Renal cortex interstitium (tissue), 11 donors: ENCODE data around the gene SLC2A9. TPM values are rescaled to one million over a fixed set of nuclear protein-coding genes. Genes with fewer than 3 reads are reported as not detected.
"Not testable (repeated sequence)": the region's sequence is repeated elsewhere in the genome, so short reads cannot be mapped to it uniquely, and the experiment has no call there.

Source experiments
- DNase-seq, 11 donors: peaks; one replicate each; pipeline ENCODE4 v3.0.0-alpha.2; 2013; ENCODE audit warnings: low read depth in 9 of 11, low spot score in 4 of 11; ENCODE audit errors: extremely low read depth in 1 of 11
- polyA plus RNA-seq, 3 donors: library from polyadenylated mRNA; unstranded; fragments of 120-200 nt; gene quantifications; one replicate each; pipeline ENCODE4 v1.2.1, GENCODE V29; 2013; ENCODE audit not compliant: insufficient read length in 3 of 3

Gene SLC2A9
- polyA plus RNA-seq, 3 donors, result 10.0 to 11.1 (median 10.8) TPM

DNA sequence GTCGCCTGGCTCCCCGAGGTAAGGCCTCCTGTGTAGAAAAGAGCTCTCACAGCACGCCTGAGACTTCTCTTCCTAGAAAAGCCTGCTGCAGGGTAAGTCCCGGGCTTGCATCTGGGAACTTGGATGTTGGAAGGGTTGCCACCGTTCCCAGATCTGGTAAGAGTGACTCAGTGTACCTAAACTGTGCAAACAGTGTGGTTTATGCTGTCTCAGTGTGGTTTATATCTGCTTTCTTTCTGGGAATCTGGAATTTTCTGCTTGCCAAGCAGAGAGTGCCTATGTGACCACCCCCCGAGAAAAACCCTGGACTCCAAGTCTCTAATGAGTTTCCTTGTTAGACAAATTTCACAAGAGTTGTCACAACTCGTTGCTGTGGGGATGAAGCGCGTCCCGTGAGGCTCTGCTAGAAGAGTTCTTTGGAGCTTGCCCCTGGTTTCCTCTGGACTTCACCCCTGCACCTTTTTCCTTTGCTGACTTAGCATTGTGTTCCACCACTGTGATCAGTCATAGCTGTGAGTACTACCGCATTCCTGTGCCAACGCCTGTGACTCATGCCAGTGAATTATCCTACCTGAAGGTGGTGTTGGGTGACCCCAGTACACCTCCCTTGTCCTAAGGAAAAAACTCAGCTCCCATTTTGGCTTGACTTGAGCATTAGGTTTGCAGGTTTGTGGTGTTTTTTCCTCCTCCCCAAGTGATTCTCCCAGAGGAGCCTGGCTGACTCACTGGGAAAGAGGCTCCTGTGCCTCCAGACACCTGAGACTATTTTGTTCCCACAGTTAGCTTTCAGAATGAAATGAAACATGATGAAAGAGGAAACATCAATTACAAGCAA is 14.5 kb downstream of the SLC2A9 start:
- peak in 2 of 11 donors; percentile 36 to 68 for DNase-seq

DNA sequence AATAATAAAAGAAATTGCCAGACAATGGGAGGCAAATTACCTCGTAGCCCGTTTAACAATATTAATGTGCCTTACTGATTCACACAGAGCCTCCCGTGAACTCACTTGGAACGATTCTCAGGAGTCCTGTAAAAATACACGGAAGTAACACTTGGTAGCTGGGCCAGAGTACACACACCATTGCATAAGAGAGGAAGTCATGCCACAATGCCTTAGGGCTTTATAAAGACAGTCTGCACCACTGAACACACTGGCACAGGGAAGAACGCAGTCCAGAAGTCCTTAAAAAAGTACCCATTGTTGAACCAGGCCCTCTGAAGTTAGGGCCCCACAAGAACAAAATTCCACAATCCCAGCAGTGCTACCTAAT is 15.1 kb downstream of the SLC2A9 start:
- peak in 5 of 11 donors; percentile 23 to 58 (median 30) for DNase-seq

DNA sequence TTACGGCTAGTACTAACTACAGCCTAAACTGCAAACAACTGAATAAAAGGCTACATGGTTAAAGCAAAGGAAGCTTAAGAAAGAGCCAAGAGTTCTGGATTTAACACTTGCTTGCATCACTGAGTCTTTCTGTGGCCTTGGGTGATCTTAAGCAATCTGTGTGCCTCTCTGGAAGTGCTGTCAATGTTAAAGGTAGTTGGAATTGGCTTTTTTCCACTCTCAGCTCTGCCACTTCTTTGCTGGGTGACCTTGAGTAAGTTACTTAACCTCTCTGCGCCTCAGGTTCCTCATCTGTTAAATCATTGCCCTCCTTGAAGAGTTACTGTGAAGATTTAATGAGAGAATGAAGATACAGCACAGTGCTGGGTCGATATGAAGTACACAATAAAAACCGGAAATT is 15.7 kb downstream of the SLC2A9 start:
- DNase-seq, result no peak

DNA sequence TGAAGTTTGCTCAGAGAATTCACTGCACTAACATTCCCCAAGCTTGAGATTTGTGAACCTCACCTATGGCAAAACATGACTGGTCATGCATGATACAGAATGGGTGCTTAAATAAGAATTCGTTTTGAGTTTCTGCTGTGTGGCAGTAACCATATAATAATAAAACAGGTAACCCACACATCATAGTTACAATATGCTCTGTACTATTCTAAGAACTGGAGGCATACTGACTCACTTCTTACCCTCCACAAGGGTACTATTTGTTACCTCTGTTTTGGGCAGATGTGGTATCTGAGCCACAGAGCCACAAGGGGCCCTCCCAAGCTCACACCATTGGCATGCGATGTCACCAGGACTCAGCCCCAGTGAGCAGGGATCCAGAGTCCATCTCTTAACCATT is 17.6 kb downstream of the SLC2A9 start:
- DNase-seq, result no peak

DNA sequence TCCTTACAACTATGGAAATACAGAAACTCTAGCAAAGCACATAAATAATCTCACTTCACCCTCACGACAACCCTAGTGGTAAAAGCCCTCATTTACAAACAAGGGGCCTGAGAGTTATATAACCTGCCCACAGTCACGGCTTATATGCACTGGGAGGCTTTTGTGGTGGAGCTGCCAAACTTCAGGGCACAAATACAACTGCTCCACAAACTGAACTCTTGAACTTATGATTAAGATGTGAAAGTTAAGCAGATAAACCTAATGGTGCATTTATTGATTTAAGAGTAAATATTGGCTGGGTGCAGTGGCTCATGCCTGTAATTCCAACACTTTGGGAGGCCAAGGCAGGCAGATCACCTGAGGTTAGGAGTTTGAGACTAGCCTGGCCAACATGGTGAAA is 19.0 kb downstream of the SLC2A9 start:
- no peak for DNase-seq

DNA sequence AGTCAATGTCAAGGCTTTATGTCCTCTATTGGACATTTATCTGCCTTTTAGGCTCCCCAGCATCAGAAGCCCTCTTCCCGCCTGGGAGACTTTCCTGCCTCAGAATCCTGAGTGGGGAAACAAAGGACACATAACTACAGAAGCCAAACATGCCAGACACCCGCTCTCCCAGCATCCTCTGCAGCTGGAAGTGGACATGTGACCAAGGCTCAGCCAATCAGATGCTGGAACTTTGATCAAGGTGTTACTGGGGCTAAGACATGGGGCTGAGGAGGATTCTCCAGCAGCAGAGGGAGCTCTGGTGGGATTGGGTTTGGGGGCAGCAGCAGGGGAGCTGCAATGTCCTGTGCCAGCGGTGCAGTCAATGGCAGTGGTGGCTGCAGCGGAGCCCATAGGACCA is 19.5 kb downstream of the SLC2A9 start:
- no peak for DNase-seq

DNA sequence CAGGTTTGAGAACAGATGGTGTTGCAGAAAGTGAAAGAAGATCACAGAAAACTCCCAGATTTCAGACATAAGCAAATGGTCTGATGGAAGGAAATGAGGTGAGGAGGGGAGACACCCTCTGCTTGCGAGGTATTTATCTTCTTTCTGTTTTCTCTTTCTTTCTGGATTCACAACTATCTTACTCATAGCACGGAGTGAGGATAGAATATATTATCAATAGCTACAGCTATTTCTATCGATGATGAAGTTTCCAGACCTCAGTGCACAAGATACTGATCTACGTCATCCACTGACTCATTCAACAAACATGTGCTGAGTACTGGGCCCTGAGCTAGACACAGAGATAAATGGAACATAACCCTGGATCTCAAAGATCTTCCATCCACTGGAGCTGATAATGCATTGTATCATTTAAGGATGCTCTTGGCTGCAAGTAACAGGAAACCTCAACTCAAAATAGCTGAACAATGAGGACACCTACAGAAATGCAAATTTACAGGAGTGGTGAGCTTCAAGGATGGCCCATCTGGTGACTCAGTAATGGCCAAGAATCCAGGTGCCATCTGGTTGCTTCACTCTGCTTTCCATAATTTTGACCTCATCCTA is 21.2 kb downstream of the SLC2A9 start:
- no peak for DNase-seq

DNA sequence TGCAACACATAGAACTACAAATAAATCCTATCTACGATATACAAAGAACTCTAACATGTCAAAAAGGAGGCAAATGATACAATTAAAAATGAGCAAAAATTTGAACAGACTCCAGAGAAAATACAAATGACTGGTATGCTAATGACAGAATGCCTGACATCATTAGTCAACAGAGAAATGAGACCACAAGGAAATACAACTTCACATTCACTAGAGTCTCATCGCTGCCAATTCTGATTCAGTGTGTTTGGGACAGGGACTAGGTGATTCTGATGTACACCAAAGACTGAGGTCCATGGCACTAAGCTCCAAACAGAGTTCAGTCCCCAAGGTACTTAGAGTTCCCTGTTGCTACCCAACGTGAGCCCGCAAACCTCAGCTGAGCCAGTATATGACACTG is 23.4 kb downstream of the SLC2A9 start:
- DNase-seq, result no peak

DNA sequence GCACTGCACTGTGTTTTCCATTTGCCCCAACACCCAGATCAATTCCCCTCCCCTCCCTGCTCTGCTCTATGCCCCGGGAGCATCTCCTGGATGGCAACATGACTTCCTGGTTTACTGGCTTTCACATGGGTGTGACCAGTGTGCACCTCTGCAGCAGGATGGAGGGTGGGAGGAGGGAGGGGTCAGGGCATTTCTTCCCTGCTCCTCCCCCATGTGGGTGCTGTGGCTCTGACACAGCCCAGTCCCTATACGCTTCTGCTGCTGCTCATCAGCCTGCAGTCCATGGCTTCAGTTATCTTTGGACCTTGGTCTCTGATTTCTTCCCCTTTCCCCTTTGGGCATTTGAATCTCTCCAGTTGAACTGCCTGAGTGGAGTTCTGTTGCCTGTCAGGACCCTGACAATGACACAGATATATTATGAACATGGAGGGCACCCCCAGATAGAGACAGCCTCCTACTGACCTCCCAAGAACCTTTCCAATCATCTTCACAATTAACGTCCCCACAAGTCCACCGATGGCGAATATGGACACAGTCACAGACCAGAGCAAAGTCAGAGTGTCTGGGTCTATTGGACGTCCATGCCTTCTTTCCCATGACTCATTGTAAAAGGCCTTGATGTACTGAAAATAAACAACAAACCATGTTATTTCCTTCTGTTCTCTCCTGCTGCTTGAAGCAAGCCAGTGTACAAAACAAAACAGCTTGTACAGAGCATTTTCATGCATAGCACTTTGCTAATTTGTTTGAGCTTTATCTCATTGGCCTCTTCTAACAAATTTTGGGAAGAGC is 24.8 kb downstream of the SLC2A9 start:
- DNase-seq, result no peak

DNA sequence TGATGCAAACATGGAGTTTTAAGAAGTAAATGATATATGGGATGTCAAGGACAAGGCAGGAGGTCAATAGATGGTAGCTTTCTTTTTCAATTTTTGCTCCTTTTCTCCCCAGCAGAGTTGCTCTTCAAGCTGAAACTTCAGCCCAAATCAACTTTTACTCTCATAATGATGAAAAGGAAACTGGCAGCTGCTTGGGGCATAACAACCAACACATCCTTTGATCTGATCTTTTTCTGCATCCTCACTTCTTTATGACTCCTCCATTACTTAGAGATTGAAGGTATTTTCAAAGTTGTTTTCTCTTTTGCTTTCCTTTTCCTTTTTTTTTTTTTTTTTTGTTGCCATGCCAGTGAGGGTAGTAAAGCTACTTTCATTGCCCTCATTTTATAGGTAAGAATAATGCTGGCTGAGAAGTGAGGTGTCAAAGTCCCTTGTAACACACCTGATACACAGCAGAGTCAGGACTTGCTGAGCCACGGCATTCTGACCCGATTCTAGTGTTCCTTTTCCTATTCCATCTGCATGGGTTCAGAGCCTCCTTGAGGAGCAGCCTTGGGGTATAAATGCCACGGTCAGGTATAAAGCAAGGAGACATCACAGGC is 26.9 kb downstream of the SLC2A9 start:
- DNase-seq, result no peak

DNA sequence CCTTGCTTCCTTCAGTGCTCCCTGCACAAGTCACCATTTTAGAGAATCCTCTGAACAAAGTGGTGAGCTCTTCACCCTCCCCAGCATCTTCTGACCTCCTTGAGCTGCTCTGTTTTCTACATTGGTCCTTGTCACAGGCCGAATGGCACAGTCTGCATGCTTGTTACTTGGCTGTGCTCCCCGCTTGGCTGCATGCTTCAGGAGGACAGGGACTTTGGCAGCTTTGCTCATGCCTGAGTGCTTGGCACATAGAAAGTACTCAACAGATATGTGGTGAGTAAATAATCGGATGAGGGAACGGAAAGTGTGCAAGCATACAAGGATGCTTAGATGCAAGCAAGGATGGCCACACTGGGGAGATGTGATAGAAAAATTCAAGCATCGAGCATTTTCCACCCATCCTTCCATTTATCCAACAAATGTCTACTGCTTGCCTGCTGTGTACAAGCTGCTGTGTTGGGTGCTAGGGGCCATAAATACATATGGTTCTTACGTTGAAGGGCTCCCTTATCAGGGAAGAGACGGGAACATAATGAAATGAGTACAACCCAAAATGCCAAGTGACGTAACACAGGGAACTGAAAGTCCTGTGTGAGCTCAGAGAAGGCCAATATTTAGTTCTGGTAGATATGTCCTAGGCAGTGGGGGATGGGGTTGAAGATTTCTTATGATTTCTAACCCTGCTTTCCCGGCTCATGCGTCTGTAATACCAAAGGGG is 31.2 kb downstream of the SLC2A9 start:
- no peak for DNase-seq

DNA sequence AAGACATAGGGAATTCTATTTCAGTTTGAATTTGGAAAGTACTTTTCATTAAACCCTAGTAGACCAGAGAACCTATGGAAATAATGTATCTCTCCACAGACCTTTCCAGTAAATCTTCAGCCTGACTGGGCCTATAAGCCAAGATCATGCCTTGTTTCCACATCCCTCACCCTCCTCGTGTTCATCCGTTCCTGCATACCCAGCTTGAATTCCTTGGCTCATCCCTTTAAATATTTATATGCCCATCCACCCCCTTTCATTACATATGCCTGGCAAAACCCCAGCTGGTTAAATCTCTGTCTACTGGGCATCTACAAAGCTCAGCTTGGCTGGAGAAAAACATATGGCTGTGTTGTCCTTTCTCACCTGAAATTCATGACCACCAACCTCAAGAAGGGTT is 32.4 kb downstream of the SLC2A9 start:
- no peak for DNase-seq

DNA sequence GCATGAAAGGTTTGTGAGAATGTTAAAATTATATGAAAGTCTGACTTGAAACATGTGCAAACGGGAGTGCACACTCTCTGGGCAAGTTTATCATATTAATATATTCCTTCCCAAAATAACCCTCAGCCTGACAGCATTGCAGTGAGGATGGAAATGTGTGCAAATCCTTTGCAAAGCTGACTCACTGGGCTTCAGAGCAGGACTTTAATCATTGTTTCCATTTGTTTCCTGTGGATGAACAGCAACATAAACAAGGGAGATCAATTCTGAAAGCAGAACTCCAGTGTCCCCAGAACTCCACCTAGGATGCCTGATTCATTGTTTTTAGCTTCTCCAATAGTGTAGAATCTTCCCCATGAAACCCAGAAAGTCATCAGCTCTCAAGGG is 32.9 kb downstream of the SLC2A9 start:
- DNase-seq, result no peak

DNA sequence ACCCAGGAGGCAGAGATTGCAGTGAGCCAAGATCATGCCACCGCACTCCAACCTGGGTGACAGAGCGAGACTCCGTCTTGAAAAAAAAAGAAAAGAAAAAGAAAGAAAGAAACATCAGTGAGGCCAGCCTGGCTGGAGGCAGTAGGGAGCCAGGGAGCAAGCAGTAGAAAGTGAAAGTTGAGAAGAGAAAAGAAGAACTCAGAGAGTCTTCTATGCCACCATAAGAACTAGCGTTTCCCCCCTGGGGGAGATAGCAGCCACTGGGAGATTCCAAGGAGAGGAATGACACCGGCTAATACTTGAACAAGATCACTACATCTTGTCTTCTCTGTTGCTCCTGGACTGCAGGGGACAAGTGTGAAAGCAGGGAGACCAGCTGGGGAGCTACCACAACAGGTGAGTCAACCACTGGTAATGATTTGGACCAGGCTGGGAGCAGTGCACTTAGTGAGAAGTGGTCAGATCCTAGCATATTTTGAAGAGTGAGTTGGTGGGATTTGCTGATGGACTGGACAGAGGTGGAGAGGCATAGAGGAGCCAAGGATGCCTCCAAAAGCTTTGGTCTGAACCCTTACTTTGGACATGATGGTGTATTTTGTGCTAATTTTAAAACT is 33.4 kb downstream of the SLC2A9 start:
- DNase-seq, result no peak

DNA sequence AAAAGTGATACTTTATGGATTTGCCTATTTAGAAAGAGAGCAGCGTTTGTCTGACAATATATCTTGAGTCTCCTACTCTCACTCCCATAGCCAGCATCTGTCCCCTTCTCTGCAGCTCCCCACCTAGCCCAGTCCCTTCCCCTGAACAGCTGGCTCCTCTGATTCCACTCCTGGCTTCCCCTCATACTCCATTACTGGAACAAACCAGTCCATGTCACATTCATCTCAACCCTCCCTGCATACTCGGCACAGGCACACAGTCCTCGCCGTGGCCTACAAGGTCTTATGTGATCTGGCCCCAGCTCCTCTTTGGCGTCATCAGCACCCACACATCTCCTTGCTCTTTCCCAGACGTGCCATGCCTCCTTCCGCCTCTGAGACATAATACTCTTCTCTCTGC is 36.7 kb downstream of the SLC2A9 start:
- no peak for DNase-seq

DNA sequence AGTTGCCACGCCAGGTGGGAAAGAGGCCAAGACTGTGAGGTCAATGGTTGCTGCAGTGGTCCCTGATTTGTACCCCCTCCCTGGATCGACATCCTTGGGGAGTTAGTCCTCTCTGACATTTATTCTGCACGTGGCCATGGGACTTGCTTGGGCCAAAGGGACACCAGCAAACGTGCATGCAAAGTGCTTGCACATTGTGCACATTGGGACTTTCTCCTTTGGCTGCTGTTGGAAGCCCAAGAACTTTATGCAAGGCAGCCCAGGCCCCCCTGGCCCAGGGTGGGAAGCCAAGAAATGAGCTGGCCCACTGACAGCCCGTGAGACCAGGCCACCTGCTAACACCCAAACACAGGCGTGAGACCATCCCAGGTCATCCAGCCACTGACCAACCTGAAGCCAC is 38.1 kb downstream of the SLC2A9 start:
- no peak for DNase-seq

DNA sequence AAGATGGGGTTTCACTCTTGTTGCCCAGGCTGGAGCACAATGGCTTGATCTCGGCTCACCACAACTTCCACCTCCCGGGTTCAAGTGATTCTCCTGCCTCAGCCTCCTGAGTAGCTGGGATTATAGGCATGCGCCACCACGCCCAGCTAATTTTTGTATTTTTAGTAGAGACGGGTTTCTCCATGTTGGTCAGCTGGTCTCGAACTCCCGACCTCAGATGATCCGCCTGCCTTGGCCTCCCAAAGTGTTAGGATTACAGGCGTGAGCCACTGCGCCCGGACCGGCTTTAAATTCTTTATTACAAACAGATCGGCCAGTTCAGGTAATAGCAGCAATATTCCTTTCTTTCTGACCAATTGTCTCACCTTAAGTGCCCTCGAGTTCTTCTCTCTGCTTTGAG is 39.4 kb downstream of the SLC2A9 start:
- DNase-seq, result not testable (repeated sequence)

DNA sequence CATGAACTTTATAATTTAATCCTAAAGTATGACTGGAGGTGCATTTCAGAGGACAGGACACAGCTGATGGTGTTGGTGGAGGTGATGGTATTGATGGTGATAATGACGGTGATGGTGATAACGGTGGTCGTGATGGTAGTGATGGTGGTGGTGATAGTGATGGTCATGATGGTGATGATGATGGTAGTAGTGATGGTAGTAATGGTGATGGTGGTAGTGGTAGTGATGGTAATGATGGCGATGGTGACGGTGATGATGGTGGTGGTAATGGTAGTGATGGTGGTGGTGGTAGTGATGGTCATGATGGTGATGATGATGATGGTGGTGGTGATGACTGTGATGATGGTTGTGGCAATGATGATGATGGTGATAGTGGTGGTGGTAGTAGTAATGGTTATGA is 40.4 kb downstream of the SLC2A9 start:
- no peak for DNase-seq
